ENCODE results near the gene C11orf98. TPM values are rescaled to one million over a fixed set of nuclear protein-coding genes. Genes with fewer than 3 reads are reported as not detected.

C11orf98 gene
- total and polyA plus RNA-seq, 2 of the 13 experiments (the other 11 are each of a cell fraction or from before 2014, with no cell fraction given), result 30.4 to 91.8 TPM

GRCh38 chr11:62621567-62622470 is 43.2 kb downstream of the C11orf98 start, which contains the start of gene B3GAT3 (continued):
- TF ChIP-seq POLR2G (IDR thresholded peaks at IDR 0.05; ENCODE audit: low read depth, low read length) (peak; percentile 88), ETV6 (CRISPR knock-in tag; conservative IDR thresholded peaks at IDR 0.05) (peak; percentile 60; the same call in 1 of the 2 replicates), RFXANK (CRISPR knock-in tag; IDR thresholded peaks at IDR 0.05) (peak; percentile 27; the same call in 1 of the 2 replicates), SNAI1 (CRISPR knock-in tag; IDR thresholded peaks at IDR 0.05; ENCODE audit: borderline replicate concordance) (no peak), ZFX (CRISPR knock-in tag; IDR thresholded peaks at IDR 0.05; ENCODE audit: low read depth) (peak; percentile 61), ZNF30 (CRISPR knock-in tag; IDR thresholded peaks at IDR 0.05) (no peak), RBFOX2 (IDR thresholded peaks at IDR 0.05; ENCODE audit: low read depth, low read length) (peak; percentile 91), TP53 (CRISPR knock-in tag; conservative IDR thresholded peaks at IDR 0.05) (0 out of 2 replicates have a peak, but pooled peaks have one; percentile 32), ATF1 (CRISPR knock-in tag; IDR thresholded peaks at IDR 0.05) (peak; percentile 92), ZNF879 (CRISPR knock-in tag; IDR thresholded peaks at IDR 0.05) (no peak), HMGA1 (CRISPR knock-in tag; conservative IDR thresholded peaks at IDR 0.05) (no peak), ZNF20 (CRISPR knock-in tag; IDR thresholded peaks at IDR 0.05) (0 out of 2 replicates have a peak, but pooled peaks have one; percentile 54), ZNF776 (CRISPR knock-in tag; IDR thresholded peaks at IDR 0.05) (peak; percentile 85), RXRA (CRISPR knock-in tag; IDR thresholded peaks at IDR 0.05) (peak; percentile 81), CAMTA2 (CRISPR knock-in tag; IDR thresholded peaks at IDR 0.05; ENCODE audit: borderline replicate concordance) (no peak), CREB1 (IDR thresholded peaks at IDR 0.05) (peak; percentile 100), CREB1 (CRISPR knock-in tag; IDR thresholded peaks at IDR 0.05) (peak; percentile 97), HNRNPL (IDR thresholded peaks at IDR 0.05; ENCODE audit: low read depth, low read length) (peak; percentile 86; the same call in 1 of the 2 replicates), SIN3A (IDR thresholded peaks at IDR 0.05; ENCODE audit: borderline replicate concordance, low read depth, low read length) (peak; percentile 95), HIC2 (CRISPR knock-in tag; IDR thresholded peaks at IDR 0.05; ENCODE audit: low read depth) (peak; percentile 55), MXD1 (CRISPR knock-in tag; IDR thresholded peaks at IDR 0.05) (peak; percentile 97), ZNF550 (CRISPR knock-in tag; IDR thresholded peaks at IDR 0.05; ENCODE audit: borderline replicate concordance) (no peak), ZNF780A (CRISPR knock-in tag; IDR thresholded peaks at IDR 0.05) (peak; percentile 69; the same call in 1 of the 2 replicates)
- TF ChIP-seq, protein P1, sequence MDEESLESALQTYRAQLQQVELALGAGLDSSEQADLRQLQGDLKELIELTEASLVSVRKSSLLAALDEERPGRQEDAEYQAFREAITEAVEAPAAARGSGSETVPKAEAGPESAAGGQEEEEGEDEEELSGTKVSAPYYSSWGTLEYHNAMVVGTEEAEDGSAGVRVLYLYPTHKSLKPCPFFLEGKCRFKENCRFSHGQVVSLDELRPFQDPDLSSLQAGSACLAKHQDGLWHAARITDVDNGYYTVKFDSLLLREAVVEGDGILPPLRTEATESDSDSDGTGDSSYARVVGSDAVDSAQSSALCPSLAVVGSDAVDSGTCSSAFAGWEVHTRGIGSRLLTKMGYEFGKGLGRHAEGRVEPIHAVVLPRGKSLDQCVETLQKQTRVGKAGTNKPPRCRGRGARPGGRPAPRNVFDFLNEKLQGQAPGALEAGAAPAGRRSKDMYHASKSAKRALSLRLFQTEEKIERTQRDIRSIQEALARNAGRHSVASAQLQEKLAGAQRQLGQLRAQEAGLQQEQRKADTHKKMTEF (CRISPR knock-in tag; IDR thresholded peaks at IDR 0.05), result peak; percentile 97
- TF ChIP-seq, protein P2, sequence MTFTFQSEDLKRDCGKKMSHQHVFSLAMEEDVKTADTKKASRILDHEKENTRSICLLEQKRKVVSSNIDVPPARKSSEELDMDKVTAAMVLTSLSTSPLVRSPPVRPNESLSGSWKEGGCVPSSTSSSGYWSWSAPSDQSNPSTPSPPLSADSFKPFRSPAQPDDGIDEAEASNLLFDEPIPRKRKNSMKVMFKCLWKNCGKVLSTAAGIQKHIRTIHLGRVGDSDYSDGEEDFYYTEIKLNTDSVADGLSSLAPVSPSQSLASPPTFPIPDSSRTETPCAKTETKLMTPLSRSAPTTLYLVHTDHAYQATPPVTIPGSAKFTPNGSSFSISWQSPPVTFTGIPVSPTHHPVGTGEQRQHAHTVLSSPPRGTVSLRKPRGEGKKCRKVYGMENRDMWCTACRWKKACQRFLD (CRISPR knock-in tag; IDR thresholded peaks at IDR 0.05; ENCODE audit: borderline replicate concordance), result 0 out of 2 replicates have a peak, but pooled peaks have one; percentile 68

Data from HepG2 (cell line).